A204.1 (cell line): Measurements from ENCODE around the gene OGFOD3.
"Not testable (repeated sequence)": the region's sequence is repeated elsewhere in the genome, so short reads cannot be mapped to it uniquely, and the experiment has no call there.

Source experiments
- FAIRE-seq: peaks from 2 replicates; lab custom pipeline; 2012; peaks lifted over from hg19 to GRCh38; lab: Jason Lieb, UNC

The OGFOD3 gene

GRCh38 chr17:82386881-82387704 is 31.3 kb downstream of the OGFOD3 start:
- FAIRE-seq: no peak

DNA sequence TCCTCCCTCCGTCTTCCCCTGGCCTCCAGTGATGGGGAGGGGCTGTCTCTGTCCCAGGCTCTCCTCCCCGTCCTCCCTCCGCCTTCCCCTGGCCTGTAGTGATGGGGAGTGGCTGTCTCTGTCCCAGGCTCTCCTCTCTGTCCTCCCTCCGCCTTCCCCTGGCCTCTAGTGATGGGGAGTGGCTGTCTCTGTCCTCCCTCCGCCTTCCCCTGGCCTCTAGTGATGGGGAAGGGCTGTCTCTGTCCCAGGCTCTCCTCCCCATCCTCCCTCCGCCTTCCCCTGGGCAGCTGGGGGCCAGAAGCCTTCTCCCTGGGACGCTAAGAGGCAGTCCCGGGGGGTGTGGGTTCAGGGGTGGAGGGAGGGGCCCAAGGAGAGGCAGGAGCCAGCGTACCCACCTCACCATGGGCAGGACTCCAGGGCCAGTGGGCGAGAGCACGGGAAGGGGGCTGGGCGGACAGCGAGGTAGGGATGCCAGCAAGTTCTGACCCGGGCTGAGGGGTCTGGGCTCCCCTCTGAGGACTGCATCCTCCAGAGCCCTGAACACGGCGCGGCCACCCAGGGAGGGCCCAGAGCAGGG is 32.0 kb downstream of the OGFOD3 start:
- FAIRE-seq: no peak

DNA sequence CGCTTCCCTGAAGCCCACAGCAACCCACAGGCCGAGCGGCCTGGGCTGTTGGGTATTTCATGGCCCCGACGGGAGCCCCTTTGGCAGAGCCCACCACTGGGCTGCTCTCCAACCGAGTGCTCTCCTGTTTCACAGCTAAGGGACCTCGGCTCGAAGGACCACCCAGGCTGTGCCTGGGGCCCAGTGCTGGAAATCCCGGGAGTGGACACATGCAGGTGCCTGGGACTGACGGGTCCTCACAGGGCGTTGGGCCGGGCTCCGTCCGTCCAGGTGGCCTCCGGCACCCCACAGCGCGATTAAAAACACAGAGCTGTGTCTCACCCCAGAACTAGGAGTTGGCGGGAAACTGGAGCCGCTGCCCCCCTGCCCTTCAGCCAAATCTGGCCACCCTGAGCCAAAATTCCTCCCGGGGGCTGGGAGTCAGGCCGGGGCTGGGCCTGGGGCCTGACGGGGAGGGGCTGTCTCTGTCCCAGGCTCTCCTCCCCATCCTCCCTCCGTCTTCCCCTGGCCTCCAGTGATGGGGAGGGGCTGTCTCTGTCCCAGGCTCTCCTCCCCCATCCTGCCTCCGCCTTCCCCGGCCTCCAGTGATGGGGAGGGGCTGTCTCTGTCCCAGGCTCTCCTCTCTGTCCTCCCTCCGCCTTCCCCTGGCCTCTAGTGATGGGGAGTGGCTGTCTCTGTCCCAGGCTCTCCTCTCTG is 32.7 kb downstream of the OGFOD3 start:
- no peak for FAIRE-seq

DNA sequence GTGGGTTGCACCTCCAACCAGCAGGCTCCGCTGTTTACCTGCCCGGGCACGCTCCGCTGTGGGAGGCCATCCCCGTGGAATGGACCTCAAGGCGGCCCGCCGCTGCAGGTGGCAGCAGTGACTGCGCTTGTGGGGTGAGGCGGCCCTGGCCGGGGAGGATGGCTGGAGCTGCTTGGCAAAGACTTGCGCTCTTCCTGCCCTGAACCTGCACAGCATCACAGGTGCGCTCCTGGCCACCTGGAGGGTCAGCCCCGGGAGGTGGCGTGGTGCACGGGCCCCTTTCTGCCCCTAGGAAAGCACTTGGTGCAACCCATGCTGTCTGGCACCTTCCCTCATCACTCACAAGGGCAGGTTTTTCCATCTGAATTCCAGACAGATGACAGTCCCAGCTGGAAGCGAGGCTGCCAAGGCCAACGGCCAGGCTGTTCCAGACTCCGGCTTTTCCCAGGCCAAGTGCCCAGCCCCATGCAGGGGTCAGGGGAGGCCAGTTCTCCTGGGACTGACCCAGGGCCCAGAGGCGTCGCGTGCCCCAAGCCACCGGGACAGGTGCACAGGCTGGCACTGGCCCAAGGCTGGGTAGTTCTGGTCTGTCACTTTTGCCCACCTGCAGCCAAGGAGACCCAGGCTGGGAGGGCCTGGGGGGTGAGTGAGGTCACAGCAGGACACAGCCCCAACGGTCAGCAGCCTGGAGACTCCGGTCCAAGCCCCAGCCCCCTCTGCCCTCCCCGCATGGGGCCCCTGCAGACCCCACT is 33.5 kb downstream of the OGFOD3 start:
- FAIRE-seq: no peak

GRCh38 chr17:82384051-82384729 is 34.2 kb downstream of the OGFOD3 start:
- no peak for FAIRE-seq

GRCh38 chr17:82383411-82383810 is 35.0 kb downstream of the OGFOD3 start:
- no peak for FAIRE-seq

DNA sequence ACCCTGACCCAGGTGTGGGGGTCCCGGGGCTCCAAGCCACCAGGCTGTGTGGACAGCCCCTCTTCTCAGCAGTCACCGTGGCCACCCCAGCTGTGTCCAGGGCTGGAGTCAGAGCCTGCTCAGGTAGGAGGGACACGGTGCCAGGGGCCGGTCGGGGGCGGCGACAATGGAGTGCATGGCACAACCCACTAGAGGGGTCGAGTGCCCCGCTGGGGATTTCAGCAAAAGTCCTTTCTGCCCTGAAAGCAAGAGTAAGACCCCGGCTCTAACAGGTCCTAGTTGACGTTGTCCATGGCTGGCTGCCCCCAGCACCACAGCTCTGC is 35.5 kb downstream of the OGFOD3 start:
- no peak for FAIRE-seq

DNA sequence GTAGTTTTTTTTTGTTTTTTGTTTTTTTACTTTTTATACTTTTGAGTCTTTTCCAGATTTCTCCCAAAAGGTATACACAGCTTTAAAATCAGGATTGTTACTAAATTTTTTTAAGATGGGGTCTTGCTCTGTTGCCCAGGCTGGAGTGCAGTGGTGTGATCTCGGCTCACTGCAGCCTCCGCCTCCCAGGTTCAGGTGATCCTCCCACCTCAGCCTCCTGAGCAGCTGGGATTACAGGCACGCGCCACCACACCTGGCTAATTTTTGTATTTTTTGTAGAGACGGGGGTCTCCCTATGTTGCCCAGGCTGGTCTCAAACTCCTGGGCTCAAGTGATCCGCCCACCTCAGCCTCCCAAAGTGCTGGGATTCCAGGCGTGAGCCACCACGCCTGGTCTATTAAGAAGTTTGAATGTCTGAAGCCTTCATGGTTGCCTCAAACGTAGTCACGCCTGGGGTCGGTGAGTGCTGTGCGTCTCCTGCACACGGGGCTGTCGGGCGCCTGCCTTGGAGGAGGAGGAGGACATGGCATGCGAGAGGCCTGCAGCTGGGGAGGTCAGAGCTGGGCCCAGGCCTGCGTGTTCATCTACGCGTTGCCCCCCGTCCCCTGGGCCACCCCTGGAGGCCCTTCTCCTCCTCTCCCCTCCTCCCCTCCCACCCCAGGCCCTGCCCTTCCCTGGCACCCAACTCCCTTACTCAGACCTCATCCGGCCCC is 36.0 kb downstream of the OGFOD3 start:
- FAIRE-seq: not testable (repeated sequence)

DNA sequence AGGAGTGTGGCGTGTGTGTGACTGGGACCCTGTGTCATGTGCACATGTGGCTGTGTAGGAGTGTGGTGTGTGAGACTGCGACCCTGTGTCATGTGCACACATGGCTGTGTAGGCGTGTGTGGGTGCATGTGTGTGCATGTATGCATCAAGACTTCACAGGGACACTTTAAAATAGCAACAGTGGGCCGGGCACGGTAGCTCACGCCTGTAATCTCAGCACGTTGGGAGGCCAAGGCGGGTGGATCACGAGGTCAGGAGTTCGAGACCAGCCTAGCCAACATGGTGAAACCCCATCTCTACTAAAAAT is 36.7 kb downstream of the OGFOD3 start:
- FAIRE-seq: not testable (repeated sequence)

DNA sequence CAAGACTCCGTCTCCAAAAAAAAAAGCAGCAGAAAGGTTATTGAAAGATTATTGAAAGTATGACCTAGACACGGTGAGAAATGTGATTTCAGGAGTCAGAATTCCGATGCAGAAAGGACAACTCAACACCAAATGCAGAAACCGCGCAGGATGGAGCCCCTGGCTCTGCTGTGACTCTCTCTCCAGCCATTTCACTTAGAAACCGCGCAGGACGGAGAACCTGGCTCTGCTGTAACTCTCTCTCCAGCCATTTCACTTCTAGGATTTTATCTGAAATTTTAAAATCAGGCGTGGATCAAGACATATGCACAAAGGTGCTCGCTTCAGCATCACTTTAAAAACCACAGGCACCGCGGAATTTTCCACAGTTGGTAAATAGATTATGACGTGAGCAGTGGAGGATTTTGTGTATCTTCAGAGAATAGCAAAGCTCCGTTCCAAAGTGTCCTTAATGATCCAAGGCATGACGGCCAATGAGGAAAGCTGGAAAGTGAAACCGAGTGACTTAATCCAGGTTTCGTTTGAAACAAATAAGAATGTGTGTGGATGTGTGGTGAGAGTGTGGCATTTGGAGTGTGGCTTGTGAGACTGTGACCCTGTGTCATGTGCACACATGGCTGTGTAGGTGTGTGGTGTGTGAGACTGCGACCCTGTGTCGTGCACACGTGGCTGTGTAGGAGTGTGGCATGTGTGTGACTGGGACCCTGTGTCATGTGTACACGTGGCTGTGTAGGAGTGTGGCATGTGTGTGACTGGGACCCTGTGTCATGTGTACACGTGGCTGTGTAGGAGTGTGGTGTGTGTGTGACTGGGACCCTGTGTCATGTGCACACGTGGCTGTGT is 37.3 kb downstream of the OGFOD3 start:
- no peak for FAIRE-seq

GRCh38 chr17:82378741-82379021 is 39.7 kb downstream of the OGFOD3 start:
- no peak for FAIRE-seq

GRCh38 chr17:82377924-82378740 is 40.3 kb downstream of the OGFOD3 start:
- no peak for FAIRE-seq

DNA sequence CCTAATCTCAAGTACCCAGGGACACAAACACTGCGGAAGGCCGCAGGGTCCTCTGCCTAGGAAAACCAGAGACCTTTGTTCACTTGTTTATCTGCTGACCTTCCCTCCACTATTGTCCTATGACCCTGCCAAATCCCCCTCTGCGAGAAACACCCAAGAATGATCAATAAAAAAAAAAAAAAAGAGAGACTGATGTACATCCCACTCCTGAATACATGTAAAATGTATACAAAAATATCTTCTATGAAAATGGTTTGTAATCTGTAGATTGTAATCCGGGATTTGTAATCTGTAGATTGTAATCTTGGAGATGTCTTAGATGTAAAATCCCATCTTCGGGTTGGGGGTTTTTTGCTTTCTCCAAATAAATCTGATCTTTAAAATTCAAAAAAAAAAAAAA is 41.1 kb downstream of the OGFOD3 start:
- FAIRE-seq: not testable (repeated sequence)

DNA sequence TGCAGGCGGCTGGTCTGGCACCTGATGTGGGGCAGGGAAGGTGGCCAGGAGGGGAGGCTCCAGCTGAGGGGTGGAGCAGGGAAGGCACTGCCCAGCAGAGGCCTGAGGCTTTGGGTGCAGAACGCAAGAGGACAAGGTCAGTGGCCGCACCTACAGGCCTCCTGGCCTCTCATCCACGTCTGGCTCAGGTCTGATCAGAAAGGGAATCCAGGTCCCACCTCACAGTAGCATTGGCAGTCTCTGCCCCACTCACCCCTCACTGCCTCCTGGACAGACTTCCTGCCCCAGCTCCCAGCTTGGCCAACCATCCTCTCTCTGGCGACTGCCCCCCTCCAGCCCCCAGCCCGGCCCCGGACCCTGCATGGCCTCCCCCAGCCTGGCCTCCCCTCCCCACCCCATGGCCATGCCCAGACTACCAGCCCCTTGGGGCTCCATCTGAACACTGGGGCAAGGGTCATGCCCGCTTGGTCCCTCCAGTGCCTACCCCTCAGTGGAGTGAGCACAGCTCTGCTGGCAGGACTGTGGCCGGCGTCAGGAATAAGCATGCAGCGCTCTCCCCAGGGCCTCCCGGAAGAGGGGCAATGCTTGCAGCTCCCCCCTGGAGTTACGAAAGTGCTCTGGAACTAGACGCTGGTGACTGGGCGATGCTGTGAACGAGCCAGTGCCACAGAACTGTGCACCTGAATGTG is 42.2 kb downstream of the OGFOD3 start:
- FAIRE-seq: no peak

- no peak for FAIRE-seq
Observed at GRCh38 chr17:82375359-82376041, 42.9 kb downstream of the OGFOD3 start.

GRCh38 chr17:82374626-82375331 is 43.6 kb downstream of the OGFOD3 start:
- FAIRE-seq: no peak

- FAIRE-seq: no peak
Observed at GRCh38 chr17:82373731-82374625, 44.4 kb downstream of the OGFOD3 start.
